GM23338 (cell line): ENCODE measurements around the gene AFAP1L1. TPM values are rescaled to one million over a fixed set of nuclear protein-coding genes. Genes with fewer than 3 reads are reported as not detected.

ENCODE experiments used
- ATAC-seq: fragments of 200-7000 bp; cut with Tn5 transposase; 3 replicates; pipeline ENCODE4 v1.9.1; 2020
- DNase-seq: peaks from one replicate; pipeline ENCODE4 v3.0.0-alpha.2; 2015; ENCODE audit warnings: low spot score
- H2AFZ ChIP-seq: fragments of 200-600 bp; sonication (generic); 2 replicates; pipeline ENCODE4 v1.8.0; 2016; ENCODE audit warnings: antibody characterized with exemption, mild to moderate bottlenecking, moderate library complexity
- H3F3A ChIP-seq: fragments of 200-600 bp; sonication (generic); replicated peaks from 2 replicates; pipeline ENCODE4 v1.8.0; 2017; ENCODE audit warnings: antibody characterized with exemption, mixed run types, low read depth
- H3K27ac ChIP-seq: fragments of 200-600 bp; sonication (generic); 2 replicates; pipeline ENCODE4 v1.6.1; 2016; ENCODE audit warnings: low read depth
- H3K27me3 ChIP-seq: fragments of 200-600 bp; sonication (generic); 2 replicates; pipeline ENCODE4 v1.8.0; 2016; ENCODE audit warnings: mild to moderate bottlenecking, mixed run types, moderate library complexity; ENCODE audit not compliant: insufficient read depth
- H3K36me3 ChIP-seq: fragments of 200-600 bp; sonication (generic); 2 replicates; pipeline ENCODE4 v1.8.0; 2016; ENCODE audit warnings: mild to moderate bottlenecking; ENCODE audit not compliant: insufficient read depth
- H3K4me1 ChIP-seq: fragments of 200-600 bp; sonication (generic); 2 replicates; pipeline ENCODE4 v1.8.0; 2016; ENCODE audit warnings: mild to moderate bottlenecking, moderate library complexity; ENCODE audit not compliant: insufficient read depth
- H3K4me2 ChIP-seq: fragments of 200-600 bp; sonication (generic); 2 replicates; pipeline ENCODE4 v1.7.1; 2017; ENCODE audit warnings: mixed run types
- H3K4me3 ChIP-seq: fragments of 200-600 bp; sonication (generic); 2 replicates; pipeline ENCODE4 v1.6.1; 2016; ENCODE audit warnings: mixed run types
- H3K79me2 ChIP-seq: fragments of 200-600 bp; sonication (generic); replicated peaks from 2 replicates; pipeline ENCODE4 v1.8.0; 2017; ENCODE audit warnings: mild to moderate bottlenecking; ENCODE audit not compliant: insufficient read depth
- H3K9me2 ChIP-seq: fragments of 200-600 bp; sonication (generic); 2 replicates; pipeline ENCODE4 v1.8.0; 2017; ENCODE audit not compliant: insufficient read depth
- H4K20me1 ChIP-seq: fragments of 200-600 bp; sonication (generic); replicated peaks from 2 replicates; pipeline ENCODE4 v1.8.0; 2017; ENCODE audit warnings: mild to moderate bottlenecking; ENCODE audit not compliant: insufficient read depth
- H3K27ac Mint-ChIP-seq: 2 replicates; pipeline ENCODE4 v1.8.0; 2020; ENCODE audit warnings: inconsistent platforms, mild to moderate bottlenecking, moderate library complexity, mixed read lengths
- H3K27me3 Mint-ChIP-seq: 3 replicates; pipeline ENCODE4 v1.8.0; 2022; ENCODE audit warnings: low read depth, mild to moderate bottlenecking, moderate library complexity, mixed read lengths, inconsistent platforms; ENCODE audit not compliant: insufficient read depth, poor library complexity
- H3K36me3 Mint-ChIP-seq: 3 replicates; pipeline ENCODE4 v1.8.0; 2021; ENCODE audit warnings: low read depth, mild to moderate bottlenecking, inconsistent platforms, moderate library complexity, mixed read lengths
- H3K4me1 Mint-ChIP-seq: 3 replicates; pipeline ENCODE4 v1.8.0; 2020; ENCODE audit warnings: mild to moderate bottlenecking, inconsistent platforms, mixed read lengths
- H3K4me3 Mint-ChIP-seq: 3 replicates; pipeline ENCODE4 v1.8.0; 2021; ENCODE audit warnings: moderate library complexity, mild to moderate bottlenecking, inconsistent platforms, mixed read lengths
- H3K9me3 Mint-ChIP-seq: 3 replicates; pipeline ENCODE4 v1.8.0; 2020; ENCODE audit warnings: moderate library complexity, mild to moderate bottlenecking, inconsistent platforms, mixed read lengths
- CREB1 ChIP-seq: fragments of 250-450 bp; sonication (Bioruptor Pico); IDR thresholded peaks from 2 replicates; pipeline ENCODE4 v1.5.0; 2020; ENCODE audit warnings: low read depth, mild to moderate bottlenecking, moderate library complexity
- CTCF ChIP-seq, 2 experiments: fragments of 200-600 bp in 1 of 2; sonication (generic) in 1 of 2; conservative IDR thresholded peaks; 2 replicates each; pipeline versions ENCODE4 v1.5.1 to v1.6.1; 2016 to 2017; ENCODE audit warnings: antibody characterized with exemption in 2 of 2, low read depth in 2 of 2, mild to moderate bottlenecking in 2 of 2, moderate library complexity in 1 of 2
- ETS1 ChIP-seq: IDR thresholded peaks from 2 replicates; pipeline ENCODE4 v1.6.1; 2016; ENCODE audit warnings: antibody characterized with exemption
- EZH2 ChIP-seq: fragments of 200-600 bp; sonication (generic); IDR thresholded peaks from one replicate; pipeline ENCODE4 v1.8.0; 2017; ENCODE audit warnings: antibody characterized with exemption, mild to moderate bottlenecking, low read depth; ENCODE audit not compliant: unreplicated experiment
- EZH2phosphoT487 ChIP-seq: fragments of 200-600 bp; sonication (generic); IDR thresholded peaks from one replicate; pipeline ENCODE4 v1.8.1; 2018; ENCODE audit warnings: antibody characterized with exemption; ENCODE audit not compliant: unreplicated experiment
- JUNB ChIP-seq: IDR thresholded peaks from one replicate; pipeline ENCODE4 v1.6.1; 2016; ENCODE audit warnings: antibody characterized with exemption; ENCODE audit not compliant: unreplicated experiment
- NANOG ChIP-seq: IDR thresholded peaks from 2 replicates; pipeline ENCODE4 v1.6.1; 2016; ENCODE audit warnings: antibody characterized with exemption, borderline replicate concordance
- POLR2AphosphoS5 ChIP-seq: IDR thresholded peaks from 2 replicates; pipeline ENCODE4 v1.6.1; 2016; ENCODE audit warnings: antibody characterized with exemption, low read depth
- REST ChIP-seq: IDR thresholded peaks from one replicate; pipeline ENCODE4 v1.6.1; 2018; ENCODE audit warnings: antibody characterized with exemption; ENCODE audit not compliant: unreplicated experiment
- STAT1 ChIP-seq: IDR thresholded peaks from one replicate; pipeline ENCODE4 v1.6.1; 2016; ENCODE audit warnings: antibody characterized with exemption; ENCODE audit not compliant: unreplicated experiment
- ZNF114 ChIP-seq: fragments of 250-450 bp; sonication (Bioruptor Pico); IDR thresholded peaks from 2 replicates; pipeline ENCODE4 v1.5.0; 2020; ENCODE audit warnings: mild to moderate bottlenecking, moderate library complexity
- ZNF331 ChIP-seq: fragments of 250-450 bp; sonication (Bioruptor Pico); IDR thresholded peaks from 2 replicates; pipeline ENCODE4 v1.5.0; 2020; ENCODE audit warnings: low read depth, mild to moderate bottlenecking, moderate library complexity
- ZNF462 ChIP-seq: fragments of 250-450 bp; sonication (Bioruptor Pico); IDR thresholded peaks from 2 replicates; pipeline ENCODE4 v1.5.0; 2020; ENCODE audit warnings: mild to moderate bottlenecking, moderate library complexity
- polyA plus RNA-seq: library from polyadenylated mRNA; unstranded; fragments of >200 nt; fragmentation: Nextera tagmentation; extraction: Ambion mirVana; gene quantifications from 2 replicates; pipeline ENCODE4 v1.2.1, GENCODE V29; 2016
- total RNA-seq: library from RNA; depleted of rRNA; stranded (reverse); fragments of >200 nt; shearing (Covaris generic); gene quantifications from 2 replicates; pipeline ENCODE4 v1.2.3, GENCODE V29; 2014

Gene AFAP1L1
- total and polyA plus RNA-seq, 2 experiments from 2014 or later, result 3.2 to 5.7 TPM

GRCh38 chr5:149274939-149275338 is 3.3 kb downstream of the AFAP1L1 start:
- Mint-ChIP-seq H3K36me3 (no peaks in the 10 kb centered on the region), H3K4me3 (no peak overlapping the region), H3K4me1 (peaks cover 24% of the 10 kb centered on the region; the same call in 2 of the 3 replicates), H3K27ac (no peak overlapping the region), H3K9me3 (no peaks in the 10 kb centered on the region), H3K27me3 (peaks cover 36% of the 10 kb centered on the region)
- peaks cover 38% of the 10 kb centered on the region for H3K27me3 ChIP-seq
- no peak overlapping the region for H2AFZ ChIP-seq
- no peak overlapping the region for H3K27ac ChIP-seq
- ATAC-seq, result no peak
- no peaks in the 10 kb centered on the region; the same call in 1 of the 2 replicates for H4K20me1 ChIP-seq
- H3K36me3 ChIP-seq, result no peaks in the 10 kb centered on the region
- H3K4me1 ChIP-seq, result peaks cover 20% of the 10 kb centered on the region
- no peaks in the 10 kb centered on the region for H3F3A ChIP-seq
- TF ChIP-seq ZNF331 (CRISPR knock-in tag) (no peak), ETS1 (no peak), NANOG (no peak), POLR2AphosphoS5 (no peak), CTCF (conservative IDR thresholded peaks at IDR 0.05; ENCODE audit: low read depth in 2 of 2) (no peak), JUNB (no peak), ZNF462 (no peak), EZH2 (no peak), CREB1 (CRISPR knock-in tag) (no peak), REST (no peak), STAT1 (no peak), ZNF114 (CRISPR knock-in tag) (no peak), EZH2phosphoT487 (no peak)
- no peak for DNase-seq
- no peak overlapping the region for H3K4me3 ChIP-seq
- no peaks in the 10 kb centered on the region for H3K79me2 ChIP-seq
- H3K9me2 ChIP-seq, result 0 out of 2 replicates have a peak, but pooled peaks cover 6% of the 10 kb centered on the region
- H3K4me2 ChIP-seq, result no peak overlapping the region
